H1 (cell line): ENCODE data around the gene ARHGAP24. TPM values are rescaled to one million over a fixed set of nuclear protein-coding genes. Genes with fewer than 3 reads are reported as not detected.

Source experiments
- CTCF ChIA-PET: fragments of 300-600 bp; sonication (Branson Sonifier 250); formaldehyde crosslinking; loops from one replicate; lab custom pipeline; 2021; ENCODE audit not compliant: partially characterized antibody; lab: Charles Lee
- POLR2A ChIA-PET: fragments of 300-600 bp; sonication (Branson Sonifier 250); formaldehyde crosslinking; loops from one replicate; lab custom pipeline; 2021; ENCODE audit warnings: inconsistent platforms; ENCODE audit not compliant: partially characterized antibody; lab: Charles Lee
- DNase-seq, 2 experiments: peaks; one replicate each; pipeline versions ENCODE4 v3.0.0 to v3.0.0-alpha.2; 2010 to 2022; ENCODE audit warnings: low spot score in 2 of 2, low read depth in 1 of 2, mixed read lengths in 1 of 2
- FAIRE-seq: peaks from 2 replicates; lab custom pipeline; 2011; peaks lifted over from hg19 to GRCh38; lab: Jason Lieb, UNC
- H2AFZ ChIP-seq: 2 replicates; pipeline ENCODE4 v1.8.1; 2012; ENCODE audit warnings: low read length, inconsistent platforms
- H2AK5ac ChIP-seq: 2 replicates; pipeline ENCODE4 v1.6.1; 2013; ENCODE audit warnings: low read depth, low read length
- H2BK120ac ChIP-seq: replicated peaks from 2 replicates; pipeline ENCODE3; 2013; ENCODE audit warnings: low read depth, low read length, inconsistent platforms
- H2BK12ac ChIP-seq: 2 replicates; pipeline ENCODE4 v1.6.1; 2013; ENCODE audit warnings: low read depth, low read length
- H2BK15ac ChIP-seq: 2 replicates; pipeline ENCODE4 v1.6.1; 2013; ENCODE audit warnings: low read length
- H2BK20ac ChIP-seq: 2 replicates; pipeline ENCODE4 v1.6.1; 2013; ENCODE audit warnings: low read length
- H2BK5ac ChIP-seq: 2 replicates; pipeline ENCODE4 v1.6.1; 2013; ENCODE audit warnings: low read depth, low read length
- H3K14ac ChIP-seq: 2 replicates; pipeline ENCODE4 v1.6.1; 2013; ENCODE audit warnings: inconsistent platforms; ENCODE audit not compliant: insufficient read length
- H3K18ac ChIP-seq: 2 replicates; pipeline ENCODE4 v1.6.1; 2013; ENCODE audit warnings: low read length; ENCODE audit errors: extremely low read depth
- H3K23ac ChIP-seq: 2 replicates; pipeline ENCODE4 v1.6.1; 2013; ENCODE audit warnings: inconsistent platforms; ENCODE audit not compliant: insufficient read length
- H3K23me2 ChIP-seq: 2 replicates; pipeline ENCODE4 v1.6.1; 2013; ENCODE audit warnings: low read depth, low read length
- H3K27ac ChIP-seq: 2 replicates; pipeline ENCODE4 v1.6.1; 2011; ENCODE audit warnings: low read depth, low read length, inconsistent platforms
- H3K27me3 ChIP-seq, 4 experiments: replicated peaks in 1 of 4; 1 replicate in 1 of 4; 2 replicates in 3 of 4; pipeline versions ENCODE4 v1.6.1 to v1.8.1; 2011 to 2013; ENCODE audit warnings: low read length in 3 of 4, mild to moderate bottlenecking in 3 of 4, inconsistent platforms in 2 of 4, mixed read lengths in 2 of 4, moderate library complexity in 1 of 4; ENCODE audit not compliant: control insufficient read depth in 3 of 4, insufficient read depth in 3 of 4; ENCODE audit errors: extremely low read depth in 1 of 4
- H3K36me3 ChIP-seq, 4 experiments: 2 replicates each; pipeline versions ENCODE4 v1.6.1 to v1.8.1; 2011 to 2013; ENCODE audit warnings: mild to moderate bottlenecking in 4 of 4, low read length in 3 of 4, moderate library complexity in 2 of 4, control low read depth in 1 of 4, inconsistent platforms in 1 of 4; ENCODE audit not compliant: insufficient read depth in 4 of 4, control insufficient read depth in 2 of 4
- H3K4ac ChIP-seq: replicated peaks from 2 replicates; pipeline ENCODE3; 2013; ENCODE audit warnings: low read length, low read depth, mixed read lengths, inconsistent platforms; ENCODE audit not compliant: insufficient read length
- H3K4me1 ChIP-seq, 4 experiments: replicated peaks in 1 of 4; 1 replicate in 1 of 4; 2 replicates in 3 of 4; pipeline versions ENCODE4 v1.6.1 to v1.8.1; 2011 to 2013; ENCODE audit warnings: low read length in 3 of 4, inconsistent platforms in 2 of 4, mixed read lengths in 1 of 4; ENCODE audit not compliant: insufficient read depth in 4 of 4, control insufficient read depth in 3 of 4
- H3K4me2 ChIP-seq, 2 experiments: 2 replicates each; pipeline versions ENCODE4 v1.6.1 to v1.8.1; 2011 to 2013; ENCODE audit warnings: low read depth in 2 of 2, low read length in 2 of 2, control low read depth in 1 of 2, inconsistent platforms in 1 of 2, mild to moderate bottlenecking in 1 of 2; ENCODE audit not compliant: insufficient read depth in 1 of 2
- H3K4me3 ChIP-seq, 4 experiments: fragments of 200-600, 300-600 bp in 1 of 4; sonication (generic), shearing (Covaris generic), sonication (Bioruptor Twin) in 1 of 4; 2 replicates each; pipeline versions ENCODE4 v1.5.1 to v1.8.1; 2011 to 2016; ENCODE audit warnings: low read length in 4 of 4, low read depth in 3 of 4, control low read depth in 2 of 4, inconsistent platforms in 2 of 4, mild to moderate bottlenecking in 2 of 4, mixed read lengths in 1 of 4, moderate library complexity in 1 of 4; ENCODE audit not compliant: insufficient read depth in 2 of 4; ENCODE audit errors: extremely low read depth in 1 of 4
- H3K56ac ChIP-seq: replicated peaks from 2 replicates; pipeline ENCODE3; 2013; ENCODE audit warnings: low read depth, mild to moderate bottlenecking, mixed read lengths, low read length, inconsistent platforms; ENCODE audit not compliant: insufficient read length
- H3K79me1 ChIP-seq: 2 replicates; pipeline ENCODE4 v1.6.1; 2013; ENCODE audit warnings: low read depth, low read length, control low read depth
- H3K79me2 ChIP-seq, 2 experiments: 2 replicates each; pipeline versions ENCODE4 v1.6.1 to v1.8.1; 2012 to 2013; ENCODE audit warnings: low read length in 2 of 2, mild to moderate bottlenecking in 2 of 2, inconsistent platforms in 1 of 2; ENCODE audit not compliant: insufficient read depth in 2 of 2, control insufficient read depth in 1 of 2
- H3K9ac ChIP-seq, 4 experiments: replicated peaks in 1 of 4; 1 replicate in 1 of 4; 2 replicates in 3 of 4; pipeline versions ENCODE4 v1.6.1 to v1.8.1; 2011 to 2013; ENCODE audit warnings: low read depth in 3 of 4, low read length in 3 of 4, control low read depth in 2 of 4, mild to moderate bottlenecking in 2 of 4, moderate library complexity in 2 of 4, inconsistent platforms in 1 of 4; ENCODE audit errors: extremely low read depth in 1 of 4
- H3K9me3 ChIP-seq, 2 experiments: 2 replicates each; pipeline versions ENCODE4 v1.6.1 to v1.8.1; 2012 to 2013; ENCODE audit warnings: mild to moderate bottlenecking in 2 of 2, moderate library complexity in 2 of 2, control low read depth in 1 of 2, inconsistent platforms in 1 of 2, low read depth in 1 of 2, low read length in 1 of 2, mixed read lengths in 1 of 2; ENCODE audit not compliant: insufficient read depth in 2 of 2
- H4K20me1 ChIP-seq, 2 experiments: replicated peaks in 1 of 2; 2 replicates each; pipeline versions ENCODE3 to v1.8.1; 2011 to 2013; ENCODE audit warnings: inconsistent platforms in 2 of 2, low read length in 2 of 2, mild to moderate bottlenecking in 1 of 2; ENCODE audit not compliant: insufficient read depth in 2 of 2, control insufficient read depth in 1 of 2
- H4K5ac ChIP-seq: 2 replicates; pipeline ENCODE4 v1.6.1; 2013; ENCODE audit warnings: low read length, low read depth, mixed read lengths, inconsistent platforms; ENCODE audit not compliant: insufficient read length
- H4K8ac ChIP-seq: 2 replicates; pipeline ENCODE4 v1.8.0; 2013; ENCODE audit warnings: mild to moderate bottlenecking, moderate library complexity, low read length, inconsistent platforms; ENCODE audit not compliant: insufficient read depth; ENCODE audit errors: extremely low read depth
- H4K91ac ChIP-seq: replicated peaks from 2 replicates; pipeline ENCODE3; 2013; ENCODE audit warnings: low read length, mixed read lengths, inconsistent platforms; ENCODE audit not compliant: insufficient read length
- BACH1 ChIP-seq: IDR thresholded peaks from 2 replicates; pipeline ENCODE4 v1.6.1; 2012; ENCODE audit warnings: low read length, improper control_type of control experiment
- CBX5 ChIP-seq: fragments of 300-800, 300-1000 bp; sonication (generic); IDR thresholded peaks from 2 replicates; pipeline ENCODE4 v1.7.1; 2016; ENCODE audit warnings: antibody characterized with exemption, low read length, low read depth
- CREB1 ChIP-seq: IDR thresholded peaks from 2 replicates; pipeline ENCODE4 v1.6.1; 2012; ENCODE audit warnings: inconsistent platforms
- GABPA ChIP-seq: IDR thresholded peaks from 2 replicates; pipeline ENCODE4 v1.6.1; 2011; ENCODE audit warnings: mild to moderate bottlenecking, low read length, moderate library complexity, borderline replicate concordance; ENCODE audit not compliant: insufficient read depth
- GTF2F1 ChIP-seq: IDR thresholded peaks from 2 replicates; pipeline ENCODE4 v1.6.1; 2012; ENCODE audit warnings: low read depth, low read length, improper control_type of control experiment, borderline replicate concordance
- KDM1A ChIP-seq: fragments of 200-600, 300-600 bp; sonication (generic); IDR thresholded peaks from 2 replicates; pipeline ENCODE4 v1.7.1; 2016; ENCODE audit warnings: mild to moderate bottlenecking, low read length, borderline replicate concordance
- MAFK ChIP-seq: IDR thresholded peaks from 2 replicates; pipeline ENCODE4 v1.6.1; 2012; ENCODE audit warnings: low read depth, mild to moderate bottlenecking, improper control_type of control experiment, low read length
- RAD21 ChIP-seq, 2 experiments: IDR thresholded peaks in 1 of 2; conservative IDR thresholded peaks in 1 of 2; 2 replicates each; pipeline ENCODE4 v1.6.1; 2011; ENCODE audit warnings: low read depth in 2 of 2, low read length in 2 of 2, improper control_type of control experiment in 1 of 2, inconsistent platforms in 1 of 2, mild to moderate bottlenecking in 1 of 2, moderate library complexity in 1 of 2
- RNF2 ChIP-seq: fragments of 200-900, 300-1000 bp; sonication (generic); IDR thresholded peaks from 2 replicates; pipeline ENCODE4 v1.7.1; 2016; ENCODE audit warnings: borderline replicate concordance, low read depth, mild to moderate bottlenecking, antibody characterized with exemption, low read length; ENCODE audit not compliant: poor library complexity, severe bottlenecking; ENCODE audit errors: missing control alignments
- SP4 ChIP-seq: IDR thresholded peaks from 2 replicates; pipeline ENCODE4 v1.6.1; 2012; ENCODE audit warnings: low read length, inconsistent platforms
- TBP ChIP-seq: IDR thresholded peaks from 2 replicates; pipeline ENCODE4 v1.6.1; 2011; ENCODE audit warnings: low read depth, low read length, improper control_type of control experiment
- WGBS, 2 experiments: shearing (Covaris generic) in 1 of 2; methylation state at CpG; one replicate each; pipeline versions ENCODE4 v1.1.6 to v1.1.7; 2013 to 2015; ENCODE audit warnings: low lambda C conversion rate in 2 of 2, mixed read lengths in 2 of 2, inconsistent platforms in 1 of 2, low coverage in 1 of 2, missing lambda C conversion rate in 1 of 2; ENCODE audit not compliant: insufficient replicate concordance in 2 of 2, insufficient coverage in 1 of 2, insufficient read length in 1 of 2; ENCODE audit errors: extremely low coverage in 1 of 2, missing lambda C conversion rate in 1 of 2; 5-methylcytosine and 5-hydroxymethylcytosine counted together
- polyA plus RNA-seq, 7 experiments: library from polyadenylated mRNA; depleted of rRNA in 3 of 7; stranded (reverse) in 5 of 7; unstranded in 2 of 7; fragments of >200 nt in 5 of 7; fragments of 200-250 nt in 2 of 7; gene quantifications; 1 replicate in 5 of 7; 2 replicates in 1 of 7; 4 replicates in 1 of 7; pipeline versions ENCODE4 v1.2.1 to v1.2.3, GENCODE V29; 2011 to 2013; ENCODE audit warnings: missing spikeins in 2 of 7, mixed read lengths in 2 of 7
- total RNA-seq: library from RNA; stranded (reverse); fragmentation: NEBNext Ultra II Directional; extraction: Animal tissue kit (Norgen Biotek cat#: 25700); gene quantifications from 2 replicates; pipeline ENCODE4 v1.2.1, GENCODE V29; 2021
- TF ChIP-seq, protein P1 (sequence below): IDR thresholded peaks from 2 replicates; pipeline ENCODE4 v1.6.1; 2012; ENCODE audit warnings: low read length, inconsistent platforms

The ARHGAP24 gene
- total and polyA plus RNA-seq, 2 of the 8 experiments (the other 6 are each of a cell fraction or from before 2014, with no cell fraction given): 0.08 to 0.50 TPM

DNA sequence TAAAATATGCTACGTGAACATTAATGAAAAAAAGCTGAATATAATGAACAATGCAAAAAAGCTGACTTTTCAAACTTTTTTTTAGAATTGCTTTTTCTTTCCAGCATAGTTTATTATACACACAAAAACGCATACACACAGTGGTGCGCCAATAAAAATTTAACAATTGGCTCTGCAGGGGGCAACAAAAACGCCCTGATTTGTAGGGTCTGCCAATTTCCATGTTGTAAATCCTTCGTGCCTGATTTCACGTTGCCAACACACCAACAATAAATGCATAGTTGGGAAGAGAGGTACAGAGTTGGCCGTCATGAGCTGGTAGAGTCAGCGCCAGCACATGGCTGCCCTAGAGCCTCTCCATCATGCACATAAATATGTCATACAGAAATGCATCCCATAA, 551.8 kb downstream of the ARHGAP24 start:
- Histone ChIP-seq H3K36me3 (no peaks in the 10 kb centered on the region), H2BK5ac (no peak overlapping the region), H3K27me3 (no peaks in the 10 kb centered on the region), H3K4ac (no peak overlapping the region), H4K5ac (no peak overlapping the region), H2AK5ac (no peak overlapping the region), H2AFZ (no peak overlapping the region), H3K18ac (no peak overlapping the region), H3K79me2 (no peaks in the 10 kb centered on the region), H3K79me1 (no peaks in the 10 kb centered on the region), H2BK12ac (no peak overlapping the region), H3K9me3 (0 out of 4 replicates have a peak, but pooled peaks cover 0 to 3% of the 10 kb centered on the region in 2 experiments), H3K4me3 (no peak overlapping the region), H3K23ac (no peak overlapping the region), H2BK120ac (no peak overlapping the region), H4K91ac (no peak overlapping the region), H3K4me2 (no peak overlapping the region), H3K27ac (no peak overlapping the region), H2BK20ac (no peak overlapping the region), H4K8ac (no peak overlapping the region), H3K14ac (no peak overlapping the region), H3K9ac (no peak overlapping the region), H3K4me1 (no peaks in the 10 kb centered on the region), H4K20me1 (no peaks in the 10 kb centered on the region), H3K23me2 (no peaks in the 10 kb centered on the region), H2BK15ac (no peak overlapping the region), H3K56ac (no peak overlapping the region)
- FAIRE-seq: no peak
- DNase-seq: no peak
- POLR2A ChIA-PET: no interaction called here
- WGBS, 2 experiments: 84% methylated on average over 8 of the region's 8 CpGs; no CpG with 5 or more reads in 1 of the 2 experiments
- CTCF ChIA-PET: interaction anchor here (1.7 kb wide), 1 partner anchor 18 kb away, joined by 5 read pairs; no protein-coding TSS in a partner anchor
- TF ChIP-seq, protein P1, sequence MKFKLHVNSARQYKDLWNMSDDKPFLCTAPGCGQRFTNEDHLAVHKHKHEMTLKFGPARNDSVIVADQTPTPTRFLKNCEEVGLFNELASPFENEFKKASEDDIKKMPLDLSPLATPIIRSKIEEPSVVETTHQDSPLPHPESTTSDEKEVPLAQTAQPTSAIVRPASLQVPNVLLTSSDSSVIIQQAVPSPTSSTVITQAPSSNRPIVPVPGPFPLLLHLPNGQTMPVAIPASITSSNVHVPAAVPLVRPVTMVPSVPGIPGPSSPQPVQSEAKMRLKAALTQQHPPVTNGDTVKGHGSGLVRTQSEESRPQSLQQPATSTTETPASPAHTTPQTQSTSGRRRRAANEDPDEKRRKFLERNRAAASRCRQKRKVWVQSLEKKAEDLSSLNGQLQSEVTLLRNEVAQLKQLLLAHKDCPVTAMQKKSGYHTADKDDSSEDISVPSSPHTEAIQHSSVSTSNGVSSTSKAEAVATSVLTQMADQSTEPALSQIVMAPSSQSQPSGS: no peak
- TF ChIP-seq SP4 (no peak), KDM1A (no peak), BACH1 (no peak), CREB1 (no peak), CBX5 (no peak), GABPA (no peak), RAD21 (IDR thresholded peaks at IDR 0.05 in 1 of 2, conservative IDR thresholded peaks at IDR 0.05 in 1 of 2; ENCODE audit: low read depth in 2 of 2, low read length in 2 of 2) (no peak), TBP (no peak), GTF2F1 (no peak), RNF2 (no peak), MAFK (no peak)
